SK-N-SH treated with all-trans-retinoic acid at 6 μM for 48 hours (cell line): Measurements from ENCODE around the gene SPRED3.

ENCODE experiments used
- BACH2 ChIP-seq: fragments of 250-450 bp; sonication (Bioruptor Pico); IDR thresholded peaks from 2 replicates; pipeline ENCODE4 v1.9.0; 2021; ENCODE audit warnings: mild to moderate bottlenecking, borderline replicate concordance
- CREB5 ChIP-seq: fragments of 250-450 bp; sonication (Bioruptor Pico); IDR thresholded peaks from 2 replicates; pipeline ENCODE4 v1.5.1; 2020; ENCODE audit warnings: low read depth, mild to moderate bottlenecking, moderate library complexity
- GLIS3 ChIP-seq: fragments of 250-450 bp; sonication (Bioruptor Pico); IDR thresholded peaks from 2 replicates; pipeline ENCODE4 v1.5.0; 2020; ENCODE audit warnings: mild to moderate bottlenecking, moderate library complexity
- OSR1 ChIP-seq: fragments of 250-450 bp; sonication (Bioruptor Pico); IDR thresholded peaks from 2 replicates; pipeline ENCODE4 v1.8.0; 2022; ENCODE audit warnings: moderate library complexity, mild to moderate bottlenecking, inconsistent platforms
- PATZ1 ChIP-seq: fragments of 250-450 bp; sonication (Bioruptor Pico); IDR thresholded peaks from 2 replicates; pipeline ENCODE4 v1.8.0; 2020; ENCODE audit warnings: mild to moderate bottlenecking, moderate library complexity, borderline replicate concordance
- PPARA ChIP-seq: fragments of 250-450 bp; sonication (Bioruptor Pico); IDR thresholded peaks from 2 replicates; pipeline ENCODE4 v1.5.0; 2020; ENCODE audit warnings: mild to moderate bottlenecking, borderline replicate concordance
- RARB ChIP-seq: fragments of 250-450 bp; sonication (Bioruptor Pico); IDR thresholded peaks from 2 replicates; pipeline ENCODE4 v1.8.0; 2021; ENCODE audit warnings: mild to moderate bottlenecking, moderate library complexity
- SNAI2 ChIP-seq: fragments of 250-450 bp; sonication (Bioruptor Pico); IDR thresholded peaks from 2 replicates; pipeline ENCODE4 v1.5.0; 2020; ENCODE audit warnings: mild to moderate bottlenecking, moderate library complexity
- TCF4 ChIP-seq: fragments of 250-450 bp; sonication (Bioruptor Pico); IDR thresholded peaks from 2 replicates; pipeline ENCODE4 v1.8.0; 2021; ENCODE audit warnings: mild to moderate bottlenecking, moderate library complexity, borderline replicate concordance
- TSHZ2 ChIP-seq: fragments of 250-450 bp; sonication (Bioruptor Pico); IDR thresholded peaks from 2 replicates; pipeline ENCODE4 v1.5.0; 2020; ENCODE audit warnings: mild to moderate bottlenecking, moderate library complexity
- ZC3H10 ChIP-seq: fragments of 250-450 bp; sonication (Bioruptor Pico); IDR thresholded peaks from 2 replicates; pipeline ENCODE4 v1.5.1; 2021; ENCODE audit warnings: mild to moderate bottlenecking, moderate library complexity
- ZFP3 ChIP-seq: fragments of 250-450 bp; sonication (Bioruptor Pico); IDR thresholded peaks from 2 replicates; pipeline ENCODE4 v1.5.0; 2020; ENCODE audit warnings: mild to moderate bottlenecking, moderate library complexity
- ZFP30 ChIP-seq: fragments of 450-650 bp; formaldehyde crosslinking; IDR thresholded peaks from 2 replicates; pipeline ENCODE4 v1.5.0; 2022; ENCODE audit warnings: mild to moderate bottlenecking, moderate library complexity
- ZNF8 ChIP-seq: fragments of 450-650 bp; formaldehyde crosslinking; IDR thresholded peaks from 2 replicates; pipeline ENCODE4 v1.5.0; 2020; ENCODE audit warnings: mild to moderate bottlenecking, moderate library complexity

- no peak for TF ChIP-seq PPARA (CRISPR knock-in tag)
- TF ChIP-seq TCF4 (CRISPR knock-in tag) = no peak
- TF ChIP-seq GLIS3 = no peak
- no peak for TF ChIP-seq TSHZ2 (CRISPR knock-in tag)
- TF ChIP-seq CREB5 (CRISPR knock-in tag) = no peak
- no peak for TF ChIP-seq RARB (CRISPR knock-in tag)
- TF ChIP-seq ZFP3 (CRISPR knock-in tag) = no peak
- no peak for TF ChIP-seq OSR1 (CRISPR knock-in tag)
- no peak for TF ChIP-seq BACH2
- no peak for TF ChIP-seq PATZ1 (CRISPR knock-in tag)
- no peak for TF ChIP-seq ZFP30 (CRISPR knock-in tag)
- TF ChIP-seq ZC3H10 (CRISPR knock-in tag) = no peak
- no peak for TF ChIP-seq SNAI2 (CRISPR knock-in tag)
- TF ChIP-seq ZNF8 (CRISPR knock-in tag) = no peak
These were observed 40.7 kb downstream of the SPRED3 start for GRCh38 chr19:38429055-38429810.
